ENCODE data around the gene PRKAR2B. TPM values are rescaled to one million over a fixed set of nuclear protein-coding genes. Genes with fewer than 3 reads are reported as not detected.

The PRKAR2B gene
- total and polyA plus RNA-seq, 2 donors (not counting 1 experiment from before 2014, with no cell fraction given): 6.5 to 14.7 TPM

DNA sequence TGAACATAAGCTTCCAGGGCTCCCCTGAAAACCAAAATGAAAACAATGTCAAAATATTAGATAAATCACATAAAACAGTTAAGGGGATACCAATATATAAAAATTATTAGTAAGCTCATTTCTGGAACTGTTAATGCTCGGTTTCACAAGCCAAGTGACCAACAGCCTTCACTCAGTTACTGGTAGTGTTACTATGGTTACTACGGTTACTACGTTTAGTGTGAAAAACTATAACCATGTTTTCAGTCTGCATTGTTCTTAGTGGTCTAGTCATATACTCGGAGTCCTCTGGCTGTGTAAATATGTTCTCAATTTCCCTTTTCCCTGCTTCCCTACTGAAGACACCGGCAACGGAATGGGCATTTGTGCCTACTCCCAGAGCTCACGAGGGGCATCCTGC, 159.1 kb downstream of the PRKAR2B start:
- TF ChIP-seq, protein P1, sequence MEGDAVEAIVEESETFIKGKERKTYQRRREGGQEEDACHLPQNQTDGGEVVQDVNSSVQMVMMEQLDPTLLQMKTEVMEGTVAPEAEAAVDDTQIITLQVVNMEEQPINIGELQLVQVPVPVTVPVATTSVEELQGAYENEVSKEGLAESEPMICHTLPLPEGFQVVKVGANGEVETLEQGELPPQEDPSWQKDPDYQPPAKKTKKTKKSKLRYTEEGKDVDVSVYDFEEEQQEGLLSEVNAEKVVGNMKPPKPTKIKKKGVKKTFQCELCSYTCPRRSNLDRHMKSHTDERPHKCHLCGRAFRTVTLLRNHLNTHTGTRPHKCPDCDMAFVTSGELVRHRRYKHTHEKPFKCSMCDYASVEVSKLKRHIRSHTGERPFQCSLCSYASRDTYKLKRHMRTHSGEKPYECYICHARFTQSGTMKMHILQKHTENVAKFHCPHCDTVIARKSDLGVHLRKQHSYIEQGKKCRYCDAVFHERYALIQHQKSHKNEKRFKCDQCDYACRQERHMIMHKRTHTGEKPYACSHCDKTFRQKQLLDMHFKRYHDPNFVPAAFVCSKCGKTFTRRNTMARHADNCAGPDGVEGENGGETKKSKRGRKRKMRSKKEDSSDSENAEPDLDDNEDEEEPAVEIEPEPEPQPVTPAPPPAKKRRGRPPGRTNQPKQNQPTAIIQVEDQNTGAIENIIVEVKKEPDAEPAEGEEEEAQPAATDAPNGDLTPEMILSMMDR (conservative IDR thresholded peaks at IDR 0.05 in 1 of 2, IDR thresholded peaks at IDR 0.05 in 1 of 2; ENCODE audit: low read depth in 1 of 2, low read length in 2 of 2): no peak
- TF ChIP-seq EZH2 (IDR thresholded peaks at IDR 0.05; ENCODE audit: low read length, missing control alignments): no peak
- Histone ChIP-seq H3K79me2 (ENCODE audit: control insufficient read depth, insufficient read depth, low read length) (no peaks in the 10 kb centered on the region), H3K4me2 (ENCODE audit: extremely low read depth, insufficient read depth, low read length) (no peak overlapping the region), H3K27me3 (ENCODE audit: control insufficient read depth, insufficient read depth, low read length) (no peaks in the 10 kb centered on the region), H3K36me3 (ENCODE audit: control insufficient read depth, insufficient read depth, low read length) (peaks cover 2% of the 10 kb centered on the region), H3K27ac (ENCODE audit: insufficient read depth, low read length) (no peak overlapping the region), H3K9me3 (ENCODE audit: control insufficient read depth, insufficient read depth, low read depth, low read length) (no peaks in the 10 kb centered on the region), H2AFZ (ENCODE audit: low read length) (no peak overlapping the region), H3K4me3 (replicated peaks in 1 of 4; ENCODE audit: control extremely low read depth in 1 of 4, insufficient read depth in 1 of 4, low read depth in 3 of 4, low read length in 4 of 4) (no peak overlapping the region), H4K20me1 (ENCODE audit: control insufficient read depth, extremely low read depth, insufficient read depth, low read length) (no peaks in the 10 kb centered on the region), H3K9ac (ENCODE audit: insufficient read depth, low read length) (no peak overlapping the region), H3K4me1 (ENCODE audit: control insufficient read depth, extremely low read depth, insufficient read depth, low read length) (no peaks in the 10 kb centered on the region)
- no peak for DNase-seq (ENCODE audit: low read depth in 2 of 2)

DNA sequence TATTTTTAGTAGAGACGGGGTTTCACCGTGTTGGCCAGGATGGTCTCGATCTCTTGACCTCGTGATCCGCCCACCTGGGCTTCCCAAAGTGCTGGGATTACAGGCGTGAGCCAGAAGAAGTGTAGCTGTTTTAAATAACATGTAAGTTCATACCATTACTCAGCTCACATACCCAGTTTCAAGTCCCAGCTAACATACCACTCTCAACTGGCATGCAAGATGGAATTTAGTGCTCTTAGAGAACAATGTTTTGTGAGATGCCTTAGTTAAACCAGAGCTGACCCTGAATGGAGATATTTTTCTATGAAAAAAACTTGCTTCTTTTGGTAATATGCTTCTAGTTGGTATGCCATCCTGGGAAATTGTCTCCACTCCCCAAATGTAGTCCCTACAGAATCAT, 161.6 kb downstream of the PRKAR2B start:
- H3K27me3 ChIP-seq (ENCODE audit: control insufficient read depth, insufficient read depth, low read length): no peaks in the 10 kb centered on the region

GRCh38 chr7:107206706-107207105, 162.2 kb downstream of the PRKAR2B start:
- TF ChIP-seq, protein P1 (conservative IDR thresholded peaks at IDR 0.05 in 1 of 2, IDR thresholded peaks at IDR 0.05 in 1 of 2; ENCODE audit: low read depth in 1 of 2, low read length in 2 of 2): no peak
- no peak for TF ChIP-seq EZH2 (IDR thresholded peaks at IDR 0.05; ENCODE audit: low read length, missing control alignments)
- Histone ChIP-seq H3K27ac (ENCODE audit: insufficient read depth, low read length) (no peak overlapping the region), H4K20me1 (ENCODE audit: control insufficient read depth, extremely low read depth, insufficient read depth, low read length) (no peaks in the 10 kb centered on the region), H3K4me2 (ENCODE audit: extremely low read depth, insufficient read depth, low read length) (no peak overlapping the region), H3K9ac (ENCODE audit: insufficient read depth, low read length) (no peak overlapping the region), H2AFZ (ENCODE audit: low read length) (no peak overlapping the region), H3K27me3 (ENCODE audit: control insufficient read depth, insufficient read depth, low read length) (no peaks in the 10 kb centered on the region), H3K9me3 (ENCODE audit: control insufficient read depth, insufficient read depth, low read depth, low read length) (no peaks in the 10 kb centered on the region), H3K36me3 (ENCODE audit: control insufficient read depth, insufficient read depth, low read length) (peaks cover 2% of the 10 kb centered on the region), H3K4me1 (ENCODE audit: control insufficient read depth, extremely low read depth, insufficient read depth, low read length) (no peaks in the 10 kb centered on the region), H3K79me2 (ENCODE audit: control insufficient read depth, insufficient read depth, low read length) (no peaks in the 10 kb centered on the region), H3K4me3 (replicated peaks in 1 of 4; ENCODE audit: control extremely low read depth in 1 of 4, insufficient read depth in 1 of 4, low read depth in 3 of 4, low read length in 4 of 4) (no peak overlapping the region)
- no peak for DNase-seq (ENCODE audit: low read depth in 2 of 2)

More for the DNA sequence above, 161.6 kb downstream of the PRKAR2B start:
- H3K4me2 ChIP-seq (ENCODE audit: extremely low read depth, insufficient read depth, low read length): no peak overlapping the region
- H4K20me1 ChIP-seq (ENCODE audit: control insufficient read depth, extremely low read depth, insufficient read depth, low read length): no peaks in the 10 kb centered on the region
- DNase-seq (ENCODE audit: low read depth in 2 of 2): no peak
- peaks cover 2% of the 10 kb centered on the region for H3K36me3 ChIP-seq (ENCODE audit: control insufficient read depth, insufficient read depth, low read length)
- H3K4me3 ChIP-seq (replicated peaks in 1 of 4; ENCODE audit: control extremely low read depth in 1 of 4, insufficient read depth in 1 of 4, low read depth in 3 of 4, low read length in 4 of 4): no peak overlapping the region
- H3K27ac ChIP-seq (ENCODE audit: insufficient read depth, low read length): no peak overlapping the region
- no peaks in the 10 kb centered on the region for H3K79me2 ChIP-seq (ENCODE audit: control insufficient read depth, insufficient read depth, low read length)
- H3K4me1 ChIP-seq (ENCODE audit: control insufficient read depth, extremely low read depth, insufficient read depth, low read length): no peaks in the 10 kb centered on the region
- H3K9me3 ChIP-seq (ENCODE audit: control insufficient read depth, insufficient read depth, low read depth, low read length): no peaks in the 10 kb centered on the region
- no peak overlapping the region for H2AFZ ChIP-seq (ENCODE audit: low read length)
- H3K9ac ChIP-seq (ENCODE audit: insufficient read depth, low read length): no peak overlapping the region
- TF ChIP-seq EZH2 (IDR thresholded peaks at IDR 0.05; ENCODE audit: low read length, missing control alignments): no peak
- TF ChIP-seq, protein P1 (conservative IDR thresholded peaks at IDR 0.05 in 1 of 2, IDR thresholded peaks at IDR 0.05 in 1 of 2; ENCODE audit: low read depth in 1 of 2, low read length in 2 of 2): no peak
